Ascending aorta (tissue), 2 donors: ENCODE data around the gene GGNBP2. TPM values are rescaled to one million over a fixed set of nuclear protein-coding genes. Genes with fewer than 3 reads are reported as not detected.

ENCODE experiments used
- DNase-seq, 2 donors: peaks; one replicate each; pipeline ENCODE4 v3.0.0-alpha.2; 2019; ENCODE audit warnings: low spot score in 2 of 2
- H3K27ac ChIP-seq, 2 donors: fragments of 200-600 bp; sonication (generic); one replicate each; pipeline ENCODE4 v1.5.1; 2016 to 2017; ENCODE audit warnings: mild to moderate bottlenecking in 1 of 2
- H3K27me3 ChIP-seq: fragments of 200-600 bp; sonication (generic); one replicate; pipeline ENCODE4 v1.5.1; 2017
- H3K36me3 ChIP-seq, 2 donors: fragments of 200-600 bp; sonication (generic); one replicate each; pipeline ENCODE4 v1.5.1; 2016
- H3K4me1 ChIP-seq, 2 donors: fragments of 200-600 bp; sonication (generic); one replicate each; pipeline ENCODE4 v1.5.1; 2016 to 2017; ENCODE audit warnings: mild to moderate bottlenecking in 1 of 2
- H3K4me3 ChIP-seq, 2 donors: fragments of 200-600 bp; sonication (generic); one replicate each; pipeline ENCODE4 v1.5.1; 2016 to 2017; ENCODE audit warnings: mild to moderate bottlenecking in 1 of 2
- H3K9me3 ChIP-seq, 2 donors: fragments of 200-600 bp; sonication (generic); one replicate each; pipeline ENCODE4 v1.5.1; 2016
- CTCF ChIP-seq, 3 experiments: fragments of 200-600 bp in 2 of 3; fragments of 450-650 bp in 1 of 3; sonication (generic) in 2 of 3; IDR thresholded peaks; one replicate each; pipeline ENCODE4 v1.5.1; 2016 to 2019; ENCODE audit warnings: antibody characterized with exemption in 3 of 3, mild to moderate bottlenecking in 1 of 3, moderate library complexity in 1 of 3
- intact Hi-C: fragments of 100-400 bp; cut with DNase I; formaldehyde crosslinking; loops from one replicate; pipeline ENCODE4 v1.15.1; 2023
- total RNA-seq: library from RNA; depleted of rRNA; stranded (reverse); fragments of >200 nt; gene quantifications from one replicate; pipeline ENCODE4 v1.1.0, GENCODE V29; 2016

The GGNBP2 gene
- total RNA-seq, 1 donor from 2014 or later: 26.5 TPM

DNA sequence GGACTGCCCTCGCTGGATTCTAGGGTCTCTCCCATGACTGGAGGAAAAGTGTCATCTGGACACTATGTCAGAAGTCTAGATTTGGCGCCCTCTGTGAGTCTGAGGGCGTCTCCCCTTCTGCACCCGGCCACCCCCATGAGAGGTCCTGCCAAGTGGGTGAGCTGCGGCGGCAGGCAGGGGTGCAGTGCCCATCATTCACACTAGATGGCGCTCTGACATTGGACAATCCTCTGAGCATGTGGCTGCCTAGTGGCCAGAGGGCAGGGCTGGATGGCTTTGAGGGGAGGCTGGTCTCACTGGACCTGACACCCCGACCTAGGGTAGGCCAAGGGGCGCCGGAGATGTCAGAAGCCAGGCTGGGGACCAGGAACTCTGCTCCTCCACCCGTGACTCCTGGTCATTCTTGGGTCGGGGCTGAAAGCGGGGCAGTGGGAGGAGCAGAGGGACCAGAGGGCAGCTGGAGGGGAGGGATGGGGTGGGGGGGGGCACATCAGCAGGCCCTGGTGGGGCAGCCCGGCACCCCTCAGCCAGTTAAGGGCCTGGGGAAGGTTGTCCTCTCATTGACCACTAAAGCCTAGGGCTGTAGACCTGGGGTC, 84.6 kb downstream of the GGNBP2 start:
- Histone ChIP-seq H3K4me3 (no peak overlapping the region), H3K4me1 (no peaks in the 10 kb centered on the region), H3K27me3 (no peaks in the 10 kb centered on the region), H3K27ac (no peak overlapping the region), H3K9me3 (no peaks in the 10 kb centered on the region), H3K36me3 (no peaks in the 10 kb centered on the region)
- intact Hi-C loops: loop anchor here (1.0 to 5.0 kb wide), 2 partner anchors 418 to 613 kb away; no protein-coding TSS in a partner anchor
- DNase-seq: peak; percentile 12 to 83
- peak; percentile 90 to 98 (median 96) for TF ChIP-seq CTCF (IDR thresholded peaks at IDR 0.05)

DNA sequence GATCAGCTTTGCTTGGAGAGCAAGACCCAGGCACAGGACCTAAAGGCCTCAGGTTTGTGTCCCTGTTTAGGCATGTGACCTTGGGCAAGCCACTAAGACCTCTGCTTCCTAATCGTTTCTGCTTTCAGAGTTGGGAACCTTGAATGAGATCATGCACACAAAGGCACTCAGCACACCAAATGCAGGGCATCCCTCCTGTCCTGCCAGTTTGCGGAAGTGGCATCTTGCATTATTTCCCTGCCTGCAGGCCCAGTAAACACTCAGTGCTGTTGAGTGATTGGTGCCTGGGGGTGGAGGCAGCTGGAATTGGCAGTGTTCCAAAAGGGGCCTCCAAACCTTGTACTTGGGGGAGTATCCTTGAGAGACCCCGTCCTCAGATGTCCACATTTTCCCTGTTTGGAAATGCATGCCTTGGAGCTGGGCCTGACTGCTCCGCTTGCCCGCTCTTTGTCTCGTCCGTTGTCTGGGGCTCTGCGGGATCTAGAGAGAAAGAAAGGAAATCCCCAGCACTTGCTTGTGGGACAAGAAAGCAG, 85.3 kb downstream of the GGNBP2 start:
- no peak overlapping the region for H3K27ac ChIP-seq
- no peaks in the 10 kb centered on the region for H3K9me3 ChIP-seq
- H3K4me3 ChIP-seq: no peak overlapping the region
- H3K27me3 ChIP-seq: no peaks in the 10 kb centered on the region
- no peak for DNase-seq
- intact Hi-C loops: loop anchor here (1.0 to 5.0 kb wide), 2 partner anchors 417 to 612 kb away; no protein-coding TSS in a partner anchor
- H3K4me1 ChIP-seq: no peaks in the 10 kb centered on the region
- TF ChIP-seq CTCF (IDR thresholded peaks at IDR 0.05): no peak
- H3K36me3 ChIP-seq: no peaks in the 10 kb centered on the region

DNA sequence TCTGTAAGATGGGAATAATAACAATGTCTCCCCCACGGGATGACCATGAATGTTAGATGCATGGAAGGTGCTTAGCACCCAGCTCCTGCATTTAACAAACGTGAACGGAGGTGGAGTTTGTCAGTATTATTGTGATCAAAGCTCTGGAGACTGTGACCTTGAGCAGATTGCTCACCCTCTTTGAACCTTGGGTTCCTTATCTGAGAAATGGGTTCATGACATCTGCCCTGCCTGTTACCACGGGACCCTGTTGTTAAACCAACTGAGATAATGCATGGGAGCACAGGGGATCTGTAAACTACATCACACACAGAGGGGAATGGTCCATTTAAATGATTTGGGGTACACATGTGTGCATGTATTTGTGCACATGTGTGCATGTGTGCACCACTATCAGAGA, 86.3 kb downstream of the GGNBP2 start:
- no peaks in the 10 kb centered on the region for H3K27me3 ChIP-seq
- H3K36me3 ChIP-seq: no peaks in the 10 kb centered on the region
- TF ChIP-seq CTCF (IDR thresholded peaks at IDR 0.05): no peak
- DNase-seq: no peak
- no peak overlapping the region for H3K4me3 ChIP-seq
- H3K9me3 ChIP-seq: no peaks in the 10 kb centered on the region
- intact Hi-C loops: no loop called here
- H3K27ac ChIP-seq: no peak overlapping the region
- H3K4me1 ChIP-seq: no peaks in the 10 kb centered on the region

DNA sequence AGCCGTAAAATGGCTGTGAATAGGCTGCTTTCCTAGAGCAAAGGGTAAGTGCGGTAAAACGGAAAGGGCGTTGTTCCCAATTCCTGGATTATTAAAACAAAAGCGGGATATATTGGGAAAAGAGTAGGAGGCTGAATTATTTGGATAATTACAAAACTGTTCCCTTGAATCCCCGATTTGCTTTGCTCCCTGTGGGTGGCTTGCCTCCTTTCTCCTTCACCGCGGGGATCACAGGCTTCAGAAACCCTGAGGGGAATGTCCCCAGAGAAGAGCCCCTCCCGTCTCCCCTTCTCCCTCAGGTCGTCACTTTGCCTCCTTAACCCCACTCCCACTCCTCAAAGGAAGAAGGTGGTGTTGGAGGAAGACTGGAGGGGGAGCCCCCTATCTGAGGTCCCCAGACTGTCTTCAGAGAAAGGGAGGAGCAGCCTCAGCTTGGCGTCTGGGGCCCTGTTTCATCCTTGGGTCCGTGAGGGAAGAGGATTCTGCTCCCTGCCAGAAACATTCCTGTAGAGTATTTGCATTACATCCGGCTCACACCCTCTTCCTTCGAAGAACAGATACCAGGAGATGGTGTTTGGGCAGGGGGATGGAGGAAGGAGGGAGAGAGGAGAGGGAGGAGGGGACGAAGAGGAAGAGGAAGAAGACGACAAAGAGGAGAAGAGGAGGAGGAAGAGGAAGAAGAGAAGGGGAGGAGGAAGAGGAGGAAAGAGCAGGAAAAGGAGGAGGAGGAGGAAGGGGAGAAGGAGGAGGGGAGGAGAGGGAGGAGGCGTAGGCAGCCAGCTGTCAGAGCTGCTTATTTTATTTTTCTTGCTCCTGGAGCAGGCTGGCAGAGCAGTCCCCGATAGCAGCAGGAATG, 88.4 kb downstream of the GGNBP2 start:
- TF ChIP-seq CTCF (IDR thresholded peaks at IDR 0.05): no peak
- Histone ChIP-seq H3K4me1 (no peaks in the 10 kb centered on the region), H3K9me3 (no peaks in the 10 kb centered on the region), H3K4me3 (no peak overlapping the region), H3K27ac (no peak overlapping the region), H3K36me3 (no peaks in the 10 kb centered on the region), H3K27me3 (no peaks in the 10 kb centered on the region)
- intact Hi-C loops: no loop called here
- DNase-seq: no peak

Other genes with a start within 250 kb of the GGNBP2 start
- not detected for gene TBC1D3G, start 221.0 kb upstream of the GGNBP2 start, total RNA-seq
- gene TBC1D3H, start 156.5 kb upstream of the GGNBP2 start, total RNA-seq: not detected
- 49.4 TPM for gene ZNHIT3, start 58.2 kb upstream of the GGNBP2 start, total RNA-seq
- 40.7 TPM for gene MYO19, start 10.1 kb upstream of the GGNBP2 start, total RNA-seq
- 6.0 TPM for gene PIGW, start 9.9 kb upstream of the GGNBP2 start, total RNA-seq
- gene DHRS11, start 47.0 kb downstream of the GGNBP2 start, total RNA-seq: 11.8 TPM
- gene MRM1, start 56.7 kb downstream of the GGNBP2 start, total RNA-seq: not detected